ENCODE results near the gene FBLN1.
"Not testable (repeated sequence)": the region's sequence is repeated elsewhere in the genome, so short reads cannot be mapped to it uniquely, and the experiment has no call there.

FBLN1 gene

DNA sequence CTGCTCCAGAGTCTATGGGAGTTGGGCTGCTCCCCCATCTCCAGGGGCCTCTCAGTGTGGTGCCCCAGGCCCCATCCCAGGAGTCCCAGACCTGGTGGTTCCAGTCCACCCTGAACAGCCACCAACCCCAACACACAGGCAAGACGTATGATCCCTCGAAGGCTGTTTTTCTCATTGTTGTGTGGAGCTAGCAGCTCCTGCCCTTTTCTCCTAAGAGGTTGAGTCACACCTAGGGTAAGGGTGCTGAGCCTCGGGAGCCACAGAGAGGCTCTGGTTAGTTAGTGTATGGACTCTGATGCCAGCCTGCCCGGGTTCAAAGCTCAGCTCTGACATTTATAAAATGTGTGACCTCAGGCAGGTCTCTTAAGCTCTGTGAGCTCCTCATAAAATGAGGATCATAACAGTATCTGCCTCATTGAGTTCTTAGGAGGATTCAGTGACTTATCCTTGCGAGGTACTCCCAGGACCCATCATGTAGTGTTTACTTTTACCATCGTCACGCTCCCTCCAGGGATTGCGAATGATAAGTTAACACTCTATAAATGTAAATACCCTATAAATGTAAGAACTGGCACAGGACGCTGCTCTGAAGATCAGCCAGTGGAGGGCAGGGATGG, 47.2 kb downstream of the FBLN1 start:
- DNase-seq = no peak

DNA sequence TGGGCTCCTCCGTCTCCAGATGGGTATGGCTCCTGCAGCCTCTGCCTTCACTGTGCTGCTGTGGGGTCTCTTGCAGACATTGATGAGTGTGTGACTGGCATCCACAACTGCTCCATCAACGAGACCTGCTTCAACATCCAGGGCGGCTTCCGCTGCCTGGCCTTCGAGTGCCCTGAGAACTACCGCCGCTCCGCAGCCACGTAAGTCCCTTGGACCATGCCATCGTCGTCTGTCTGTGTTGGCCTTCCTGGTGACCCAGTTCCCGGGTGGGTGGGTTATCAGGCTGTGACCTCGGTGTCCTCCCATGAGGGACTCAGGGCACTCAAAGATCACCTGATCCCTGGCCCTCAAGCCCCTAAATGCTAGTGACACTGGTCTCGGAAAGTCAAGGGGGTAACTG, 47.7 kb downstream of the FBLN1 start:
- no peak for DNase-seq

DNA sequence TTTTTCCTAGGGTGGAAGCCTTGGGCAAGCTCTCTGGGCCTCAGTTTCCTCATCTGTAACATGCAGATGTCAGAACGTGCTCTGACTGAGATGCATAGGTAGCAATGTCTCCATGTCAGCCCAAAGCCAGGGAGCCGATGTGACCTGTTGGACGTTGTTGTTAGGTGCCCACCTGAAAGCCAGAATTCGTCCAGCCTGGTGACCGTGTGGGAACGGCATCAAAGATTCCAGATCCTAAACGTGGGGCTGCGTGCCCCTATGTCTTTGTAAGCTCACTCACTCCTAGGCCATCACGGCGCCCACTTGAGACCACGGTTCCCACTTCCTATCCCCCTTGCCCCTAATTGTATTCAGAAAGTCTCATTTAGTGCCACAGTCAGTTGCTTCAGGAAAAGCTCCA, 48.2 kb downstream of the FBLN1 start:
- no peak for DNase-seq

DNA sequence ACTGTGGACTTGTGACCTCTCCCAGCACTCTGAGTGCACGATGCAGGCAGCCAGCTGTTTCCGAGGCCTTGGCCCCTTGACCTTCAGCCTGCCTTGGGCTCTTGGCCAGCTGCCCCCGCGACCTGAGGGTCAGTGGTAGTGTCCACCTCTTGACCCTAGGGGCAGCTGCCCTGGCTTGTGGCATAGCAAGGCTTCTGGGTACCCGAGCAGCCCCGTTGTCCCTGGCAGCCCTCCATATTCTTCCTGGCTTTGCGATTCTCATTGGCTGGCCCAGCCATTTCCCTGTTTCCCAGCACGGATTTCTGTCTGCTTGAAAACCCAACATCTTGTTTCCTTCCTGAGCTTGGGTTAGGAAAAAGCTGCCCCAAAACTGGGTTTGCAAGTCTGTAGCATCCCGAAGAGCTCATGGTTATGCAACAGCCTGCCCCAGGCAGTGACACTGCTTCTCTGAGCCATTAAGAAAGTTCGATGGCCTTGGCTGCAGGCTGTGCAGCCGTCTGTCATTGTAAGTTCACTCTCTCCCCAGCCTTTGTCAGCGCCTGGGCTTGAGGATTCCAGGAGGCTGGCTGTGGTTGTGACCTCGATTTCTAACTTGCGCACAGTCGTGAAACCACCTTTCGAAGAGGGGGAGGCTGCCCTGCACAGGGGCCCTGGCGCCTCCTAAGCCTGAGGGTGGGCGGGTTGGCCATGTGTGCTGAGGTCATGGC, 48.8 kb downstream of the FBLN1 start:
- no peak for DNase-seq

DNA sequence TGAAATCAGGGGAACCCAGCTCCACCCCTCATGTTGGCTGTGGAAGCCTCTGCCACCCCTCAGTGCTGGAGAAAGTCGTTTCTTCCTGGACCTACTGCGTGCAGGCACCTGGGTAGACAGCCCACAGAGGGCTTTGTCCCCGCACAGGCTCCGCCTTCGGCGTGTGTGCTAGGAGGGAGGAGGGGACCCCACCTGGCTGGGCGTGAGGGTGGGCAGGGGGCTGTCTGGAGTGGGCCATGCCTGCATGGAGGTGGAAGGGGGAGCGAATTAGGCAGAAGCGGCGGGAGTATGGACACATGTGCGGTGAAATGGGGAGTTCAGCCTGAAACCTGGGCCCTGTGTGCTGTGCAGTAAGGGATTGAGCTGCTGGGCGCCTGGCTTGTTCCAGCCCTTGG, 49.3 kb downstream of the FBLN1 start:
- DNase-seq = no peak

DNA sequence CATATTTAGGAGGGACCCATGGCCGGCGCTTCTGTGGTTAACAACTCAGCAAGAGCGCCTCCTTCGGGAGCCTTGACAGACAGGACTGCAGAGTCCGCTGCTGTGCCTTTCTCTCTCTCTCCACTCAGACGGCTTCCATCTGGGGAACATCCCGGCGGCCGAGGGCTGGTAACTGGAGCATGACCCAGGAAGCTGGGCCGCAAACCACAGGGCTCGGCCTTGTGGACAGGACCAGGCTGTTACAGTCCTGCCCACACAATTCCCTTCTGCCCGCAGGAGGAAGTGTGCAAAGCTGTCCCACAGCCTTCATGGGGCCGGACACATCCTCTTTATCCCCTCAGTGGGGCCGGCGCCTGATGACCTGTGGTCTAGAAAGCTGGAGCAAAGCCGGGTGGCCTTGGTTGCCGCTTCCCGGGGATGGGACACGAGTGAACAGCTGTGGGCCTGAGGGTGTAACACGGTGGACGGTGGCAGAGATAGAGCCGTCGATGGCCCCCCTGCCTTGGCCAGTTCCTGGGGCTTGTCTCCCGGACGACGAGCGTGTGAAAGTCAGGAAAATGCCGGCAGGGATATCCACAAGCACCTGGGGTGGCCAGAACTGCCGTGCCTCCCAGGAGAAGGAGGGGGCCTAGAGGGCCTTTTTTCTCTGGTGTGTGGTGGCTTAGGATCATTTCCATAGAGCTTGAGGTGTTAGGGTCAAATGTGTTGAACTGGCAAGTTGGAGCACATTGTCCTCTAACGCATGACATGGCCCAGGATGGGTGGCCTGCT, 50.1 kb downstream of the FBLN1 start:
- no peak for DNase-seq

DNA sequence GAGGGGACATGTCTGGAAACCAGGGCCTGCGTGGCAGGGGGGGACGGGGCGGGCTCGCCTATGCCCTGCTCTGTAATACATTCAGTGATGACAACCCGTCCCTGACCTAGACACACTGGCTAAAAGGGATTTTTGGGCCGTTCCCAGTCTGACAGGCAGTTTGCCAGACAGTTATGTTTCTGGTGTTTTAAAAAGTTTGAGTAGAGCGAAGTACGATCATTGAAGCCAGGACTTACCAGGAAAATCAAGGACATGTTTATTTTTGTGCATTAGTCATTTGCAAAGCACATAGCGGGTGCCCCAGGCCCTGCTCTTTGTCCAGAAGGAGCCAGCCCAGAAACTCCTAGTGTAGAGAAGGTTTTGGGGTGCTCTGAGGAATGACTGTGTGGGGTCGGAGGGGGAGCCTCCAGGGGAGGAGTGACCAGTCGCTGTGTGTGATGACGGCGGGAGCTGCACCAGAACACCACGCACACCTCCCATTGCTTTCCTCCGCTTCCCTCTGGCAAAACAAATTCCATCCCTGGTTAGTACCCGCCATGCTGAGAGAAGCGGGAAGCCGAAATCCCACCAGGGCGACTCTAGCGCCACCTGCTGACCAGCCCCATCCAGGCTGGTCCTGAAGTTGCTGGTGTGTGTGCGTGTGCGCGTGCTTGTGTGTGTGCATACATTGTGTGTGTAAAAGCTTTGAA, 50.8 kb downstream of the FBLN1 start:
- DNase-seq = peak; percentile 62 to 71

DNA sequence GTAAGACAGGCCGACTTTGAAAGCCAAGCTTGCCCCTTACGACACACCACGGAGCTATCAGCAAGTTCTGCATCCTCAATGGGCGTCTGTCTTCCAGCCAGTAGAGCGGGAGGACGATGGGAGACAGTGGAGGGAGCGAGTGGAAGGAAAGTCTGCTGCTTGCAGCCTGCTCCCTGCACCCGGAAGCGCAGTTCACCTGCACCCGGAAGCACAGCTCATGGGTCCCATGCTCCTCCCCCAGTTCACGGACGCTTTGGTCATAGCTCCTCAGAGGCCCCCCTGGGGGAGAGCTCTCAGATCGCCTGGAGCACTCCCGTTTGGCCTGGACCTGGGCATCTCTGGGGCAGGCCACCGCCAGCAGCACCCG, 51.3 kb downstream of the FBLN1 start:
- DNase-seq = no peak

DNA sequence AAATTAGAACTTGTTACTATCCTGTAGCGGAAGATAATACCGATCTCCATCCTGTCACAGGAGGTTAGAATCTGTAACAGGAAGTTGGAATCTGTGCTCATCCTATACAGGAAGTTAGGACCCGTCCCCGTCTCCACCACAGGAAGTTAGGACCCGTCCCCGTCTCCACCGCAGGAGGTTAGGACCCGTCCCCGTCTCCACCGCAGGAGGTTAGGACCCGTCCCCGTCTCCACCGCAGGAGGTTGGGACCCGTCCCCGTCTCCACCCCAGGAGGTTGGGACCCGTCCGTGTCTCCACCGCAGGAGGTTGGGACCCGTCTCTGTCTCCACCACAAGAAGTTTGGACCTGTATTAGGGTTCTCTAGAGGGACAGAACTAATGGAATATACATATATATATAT, 52.2 kb downstream of the FBLN1 start:
- DNase-seq = no peak

DNA sequence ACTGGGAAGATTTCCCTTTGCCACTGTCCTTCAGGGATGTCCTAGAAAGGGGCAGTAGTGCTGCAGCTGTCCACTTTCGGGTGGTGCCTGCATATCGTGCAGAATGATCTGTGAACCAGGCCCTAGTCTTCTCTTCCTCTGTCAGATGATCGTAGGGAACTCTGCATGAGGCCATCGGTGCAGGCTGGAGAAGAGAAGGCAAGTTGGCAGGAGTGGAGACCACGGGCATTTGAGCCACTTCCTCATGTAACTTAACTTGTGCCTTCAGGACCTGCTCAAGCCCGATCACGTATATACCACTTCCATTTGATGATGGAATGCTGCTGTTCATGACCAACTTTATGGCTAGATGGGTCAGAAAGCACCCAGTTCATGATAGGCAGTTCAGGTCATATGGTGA, 55.2 kb downstream of the FBLN1 start:
- DNase-seq = not testable (repeated sequence)

DNA sequence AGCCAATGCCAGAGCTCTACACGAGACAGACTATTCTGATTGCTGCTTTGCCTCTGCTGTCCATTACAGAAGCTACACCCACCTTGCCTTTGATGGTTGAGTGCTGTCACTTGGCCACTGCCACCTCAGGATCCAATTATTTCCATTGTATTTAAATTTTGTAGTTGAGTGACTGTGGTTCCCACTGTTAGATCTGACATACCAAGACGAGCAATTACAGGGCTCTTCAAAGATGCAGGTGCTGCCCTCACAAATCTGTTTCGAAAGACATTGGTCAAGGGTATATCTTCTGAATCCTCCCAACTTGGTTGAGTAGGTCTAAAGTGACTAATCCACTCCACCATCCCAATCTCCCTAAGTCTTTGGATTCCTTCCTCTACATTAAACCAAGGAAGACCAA, 57.4 kb downstream of the FBLN1 start:
- DNase-seq = not testable (repeated sequence)

DNA sequence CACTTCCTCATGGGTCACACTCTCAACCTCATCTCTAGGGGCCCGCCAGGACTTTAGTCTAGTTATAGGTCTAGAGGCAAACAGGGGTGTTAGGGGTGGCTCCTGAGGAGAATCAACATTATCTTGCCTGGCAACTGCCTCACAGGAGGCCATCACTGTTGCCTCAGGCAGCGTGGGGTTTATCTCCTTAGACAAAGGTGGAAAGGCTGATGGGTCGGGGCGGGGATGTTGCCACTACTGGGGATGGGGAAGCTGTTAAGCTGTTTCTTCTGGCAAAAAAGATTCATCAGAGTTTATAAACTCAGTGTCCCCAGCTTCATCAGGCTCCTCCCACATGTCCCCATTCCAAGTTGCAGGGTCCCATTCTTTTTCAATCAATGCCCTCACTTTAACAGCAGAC, 58.1 kb downstream of the FBLN1 start:
- DNase-seq = not testable (repeated sequence)

DNA sequence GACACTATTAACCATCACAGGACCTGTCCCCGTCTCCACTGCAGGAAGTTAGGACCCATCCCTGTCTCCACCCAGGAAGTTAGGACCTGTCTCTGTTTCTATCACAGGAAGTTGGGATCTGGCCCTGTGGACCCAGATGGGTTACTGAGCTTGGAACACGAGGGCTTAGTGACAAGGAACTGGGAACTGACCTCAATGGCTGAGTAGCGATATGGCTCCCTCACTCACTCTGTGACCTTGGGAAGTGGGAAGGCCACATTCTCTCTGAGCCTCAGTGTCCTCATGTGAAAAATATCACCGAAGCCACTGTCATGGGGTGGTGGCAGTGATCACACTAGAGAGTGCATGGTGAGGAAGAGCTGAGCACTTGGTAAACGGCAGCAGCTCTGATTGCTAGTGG, 59.4 kb downstream of the FBLN1 start:
- no peak for DNase-seq

DNA sequence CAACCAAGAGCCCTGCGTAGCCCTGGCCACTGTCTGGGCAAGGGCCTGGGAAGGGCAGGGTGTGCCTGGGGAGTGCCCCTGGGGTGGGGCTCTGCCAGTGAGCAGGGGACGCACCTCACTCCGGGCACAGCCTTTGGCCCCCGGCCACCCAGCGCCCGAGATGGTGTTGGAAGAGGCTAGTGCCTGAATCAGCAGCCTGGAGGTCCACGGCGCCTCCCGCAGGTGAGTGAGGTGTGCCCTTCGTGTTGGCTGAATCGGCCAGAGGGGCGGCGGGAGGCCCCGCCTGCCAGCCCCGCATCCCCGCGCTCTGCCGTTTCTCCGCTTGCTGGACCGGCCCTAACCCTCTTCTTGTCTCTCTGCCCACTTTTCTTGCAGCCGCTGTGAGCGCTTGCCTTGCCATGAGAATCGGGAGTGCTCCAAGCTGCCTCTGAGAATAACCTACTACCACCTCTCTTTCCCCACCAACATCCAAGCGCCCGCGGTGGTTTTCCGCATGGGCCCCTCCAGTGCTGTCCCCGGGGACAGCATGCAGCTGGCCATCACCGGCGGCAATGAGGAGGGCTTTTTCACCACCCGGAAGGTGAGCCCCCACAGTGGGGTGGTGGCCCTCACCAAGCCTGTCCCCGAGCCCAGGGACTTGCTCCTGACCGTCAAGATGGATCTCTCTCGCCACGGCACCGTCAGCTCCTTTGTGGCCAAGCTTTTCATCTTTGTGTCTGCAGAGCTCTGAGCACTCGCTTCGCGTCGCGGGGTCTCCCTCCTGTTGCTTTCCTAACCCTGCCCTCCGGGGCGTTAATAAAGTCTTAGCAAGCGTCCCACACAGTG, 60.1 kb downstream of the FBLN1 start:
- DNase-seq = no peak

DNA sequence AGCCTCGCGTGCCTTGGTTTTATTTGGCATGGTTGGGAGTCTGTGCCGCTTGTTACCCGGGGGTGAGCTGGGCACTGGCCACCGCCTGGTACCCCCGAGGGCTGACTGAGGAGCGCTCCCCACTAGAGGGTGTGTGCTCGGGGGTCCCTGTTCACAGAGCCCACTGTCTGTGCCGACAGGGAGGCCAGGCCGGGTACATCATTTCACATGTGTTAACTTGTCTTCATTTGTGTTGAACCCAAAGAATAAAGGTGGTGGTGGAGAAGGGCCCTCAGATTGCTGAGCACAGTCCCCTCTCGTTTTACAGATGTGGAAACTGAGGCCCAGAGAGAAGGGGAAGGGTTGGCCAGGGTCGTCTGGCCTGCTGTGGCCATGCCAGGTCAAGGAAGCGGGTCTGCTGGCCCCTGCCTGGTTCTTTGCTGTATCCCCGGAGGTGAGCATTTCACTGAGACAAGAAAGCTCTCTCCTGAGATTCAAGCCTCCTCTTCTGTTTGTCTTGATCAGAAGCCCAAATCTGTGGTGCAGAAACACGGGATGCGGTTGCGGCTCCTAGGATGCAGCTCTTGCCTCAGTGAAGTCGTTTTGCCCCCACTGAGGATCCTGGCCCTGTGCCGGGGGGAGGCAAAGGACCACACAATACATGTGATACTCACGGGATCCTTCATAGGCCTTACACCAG, 60.8 kb downstream of the FBLN1 start:
- DNase-seq = no peak

DNA sequence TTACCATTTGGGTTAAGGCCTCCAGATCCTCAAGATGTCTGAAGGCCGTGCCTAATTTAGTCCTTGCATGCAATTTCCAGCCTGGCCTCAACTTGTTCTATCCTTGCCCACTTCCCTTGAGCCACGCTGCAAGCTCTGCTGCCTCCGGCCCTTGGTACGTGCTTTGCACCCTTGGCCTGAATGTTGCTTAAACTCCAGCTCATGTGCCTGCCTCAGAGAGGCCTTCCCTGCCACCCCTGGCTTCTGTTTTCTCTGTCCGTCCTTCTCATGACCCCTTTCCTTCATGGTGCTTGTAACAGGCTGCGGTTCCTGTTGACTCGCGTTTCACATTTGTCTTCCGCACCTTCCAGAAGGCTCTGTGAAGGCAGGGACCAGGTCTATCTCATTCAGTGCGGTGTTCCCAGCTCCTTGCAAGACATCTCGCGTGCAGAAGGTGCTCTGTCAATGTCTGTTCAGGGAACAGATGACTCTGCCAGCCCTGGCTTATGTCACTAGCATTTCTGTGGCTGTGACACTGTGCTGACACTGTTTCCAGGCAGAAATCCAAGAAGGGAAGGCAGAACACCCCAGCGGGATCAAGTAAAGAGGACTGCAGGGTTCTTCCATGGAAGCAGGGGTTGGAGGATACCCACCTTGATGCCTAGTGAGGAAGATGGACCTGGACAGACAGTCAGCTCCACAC, 61.8 kb downstream of the FBLN1 start:
- DNase-seq = no peak

DNA sequence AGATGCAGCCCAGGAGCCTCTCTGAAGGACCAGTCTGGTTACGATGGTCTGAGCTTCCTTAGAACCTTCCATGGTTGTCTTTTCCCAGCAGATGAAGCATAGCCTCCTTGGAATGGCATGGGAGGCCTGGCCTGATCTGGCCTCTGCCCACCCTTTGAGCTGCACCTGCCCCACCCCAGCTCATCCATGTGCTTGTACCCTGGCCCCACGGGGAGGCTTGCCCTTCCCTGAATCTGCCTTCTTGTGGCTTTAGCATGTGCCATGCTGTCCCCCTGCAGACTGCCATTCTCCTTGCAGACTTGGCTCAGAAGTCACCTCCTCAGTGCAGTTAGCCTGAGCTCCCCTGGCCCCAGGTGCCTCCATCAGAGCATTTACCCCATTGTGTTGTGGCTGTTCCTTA, 62.5 kb downstream of the FBLN1 start:
- DNase-seq = no peak

DNA sequence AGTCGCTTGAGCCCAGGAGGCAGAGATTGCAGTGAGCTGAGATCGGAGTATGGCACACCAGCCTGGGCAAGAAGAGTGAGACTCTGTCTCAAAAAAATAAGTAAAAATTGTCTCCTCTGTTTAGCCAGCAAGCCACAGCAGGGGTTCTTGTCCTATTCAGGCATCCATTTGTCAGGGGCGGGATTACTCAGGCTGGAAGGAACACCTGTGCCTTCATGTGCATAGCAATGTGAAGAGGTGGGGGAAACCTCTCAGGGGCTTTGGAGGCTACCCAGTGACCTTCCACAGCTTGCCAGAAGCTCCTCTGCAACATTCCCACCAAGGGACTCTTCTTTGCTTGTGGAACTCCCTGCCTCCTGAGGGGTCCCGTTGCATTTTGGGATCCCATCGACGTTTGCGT, 63.3 kb downstream of the FBLN1 start:
- no peak for DNase-seq

DNA sequence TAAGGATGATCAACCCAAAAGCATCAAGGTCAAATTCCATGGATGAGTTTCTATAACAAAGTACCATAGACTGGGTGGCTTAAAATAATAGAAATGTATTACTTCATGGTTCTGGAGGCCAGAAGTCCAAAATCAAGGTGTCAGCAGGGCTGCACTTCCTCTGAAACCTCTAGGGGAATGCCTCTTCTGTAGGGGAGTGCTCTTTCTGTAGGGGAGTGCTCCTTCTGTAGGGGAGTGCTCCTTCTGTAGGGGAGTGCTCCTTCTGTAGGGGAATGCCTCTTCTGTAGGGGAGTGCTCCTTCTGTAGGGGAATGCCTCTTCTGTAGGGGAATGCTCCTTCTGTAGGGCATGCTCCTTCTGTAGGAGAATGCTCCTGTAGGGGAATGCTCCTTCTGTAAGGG, 65.5 kb downstream of the FBLN1 start:
- no peak for DNase-seq

DNA sequence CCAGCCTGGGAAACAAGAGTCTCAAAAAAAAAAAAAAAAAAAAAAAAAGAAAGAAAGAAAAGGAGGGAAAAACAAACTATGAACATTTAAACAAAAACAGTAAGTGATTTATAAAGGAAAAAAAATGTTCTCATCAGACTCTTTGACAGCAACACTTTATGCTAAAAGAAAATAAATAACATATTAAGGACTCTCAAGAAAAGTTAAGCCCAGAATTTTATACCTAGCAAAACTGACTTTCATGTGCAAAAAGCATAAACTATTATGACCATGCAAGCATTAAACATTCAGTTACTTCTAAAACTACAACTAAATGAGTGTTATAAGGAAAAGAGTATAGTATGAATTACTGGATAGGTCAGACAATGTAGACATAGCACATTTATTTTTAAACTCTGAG, 68.4 kb downstream of the FBLN1 start:
- DNase-seq = no peak

DNA sequence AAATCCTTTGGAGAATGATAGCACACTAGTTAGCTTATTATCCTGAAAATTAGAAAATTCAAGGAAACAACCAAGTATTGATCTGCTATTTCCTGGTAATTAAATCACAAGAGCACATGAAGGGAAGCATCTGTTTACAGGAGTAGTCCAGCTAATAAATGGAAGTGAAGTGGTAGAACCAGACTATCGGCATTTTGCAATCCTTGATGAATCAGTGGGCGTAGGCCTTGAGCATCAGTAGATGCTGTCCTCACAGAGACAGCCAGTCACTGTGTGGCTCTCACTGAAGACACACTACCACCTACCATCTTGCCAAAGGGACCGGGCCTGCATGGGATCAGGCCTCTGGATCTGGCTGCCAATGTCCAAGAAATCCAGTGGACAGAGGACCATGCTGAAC, 69.8 kb downstream of the FBLN1 start:
- no peak for DNase-seq
